CD4-positive, CD25-positive, alpha-beta regulatory T cell (primary cell): Measurements from ENCODE around the gene ZNF630. TPM values are rescaled to one million over a fixed set of nuclear protein-coding genes. Genes with fewer than 3 reads are reported as not detected.
"Not testable (repeated sequence)": the region's sequence is repeated elsewhere in the genome, so short reads cannot be mapped to it uniquely, and the experiment has no call there.

Experiments used
- ATAC-seq, 2 donors: fragments of 150-1000 bp; cut with Tn5 transposase; one replicate each; pipeline ENCODE4 v1.10.0; 2021; ENCODE audit warnings: low read depth in 2 of 2, moderate number of reproducible peaks in 2 of 2, moderate library complexity in 1 of 2
- DNase-seq, 3 donors: peaks; one replicate each; pipeline versions ENCODE4 v3.0.0 to v3.0.0-alpha.2; 2012 to 2022; ENCODE audit warnings: mixed read lengths in 1 of 3
- H3K27ac ChIP-seq: one replicate; pipeline ENCODE4 v1.7.0; 2013; ENCODE audit warnings: mild to moderate bottlenecking, low read length; ENCODE audit not compliant: insufficient read depth, poor library complexity, severe bottlenecking
- H3K27me3 ChIP-seq: one replicate; pipeline ENCODE4 v1.7.0; 2013; ENCODE audit warnings: low read length; ENCODE audit not compliant: control insufficient read depth, insufficient read depth
- H3K36me3 ChIP-seq: one replicate; pipeline ENCODE4 v1.7.0; 2013; ENCODE audit warnings: mild to moderate bottlenecking, low read length, moderate library complexity; ENCODE audit not compliant: control insufficient read depth, insufficient read depth
- H3K4me1 ChIP-seq: 2 replicates; pipeline ENCODE4 v1.7.0; 2013; ENCODE audit warnings: mild to moderate bottlenecking, low read length; ENCODE audit not compliant: insufficient read depth, control insufficient read depth, poor library complexity, severe bottlenecking
- H3K4me3 ChIP-seq: one replicate; pipeline ENCODE4 v1.7.0; 2013; ENCODE audit warnings: low read depth, mild to moderate bottlenecking, low read length, moderate library complexity
- H3K9me3 ChIP-seq, 2 experiments: 1 replicate in 1 of 2; 2 replicates in 1 of 2; pipeline ENCODE4 v1.7.0; 2013; ENCODE audit warnings: low read length in 2 of 2, mild to moderate bottlenecking in 1 of 2, moderate library complexity in 1 of 2; ENCODE audit not compliant: control insufficient read depth in 2 of 2
- H3K27ac Mint-ChIP-seq, 3 donors: one replicate each; pipeline ENCODE4 v1.8.0; 2020 to 2022; ENCODE audit warnings: mild to moderate bottlenecking in 3 of 3, mixed read lengths in 3 of 3, moderate library complexity in 2 of 3
- H3K27me3 Mint-ChIP-seq: one replicate; pipeline ENCODE4 v1.8.0; 2022; ENCODE audit warnings: mild to moderate bottlenecking, mixed read lengths
- H3K36me3 Mint-ChIP-seq: one replicate; pipeline ENCODE4 v1.8.0; 2020; ENCODE audit warnings: mixed read lengths
- H3K4me1 Mint-ChIP-seq, 4 donors: one replicate each; pipeline ENCODE4 v1.8.0; 2020 to 2022; ENCODE audit warnings: mixed read lengths in 4 of 4, mild to moderate bottlenecking in 1 of 4
- H3K4me3 Mint-ChIP-seq, 4 donors: one replicate each; pipeline ENCODE4 v1.8.0; 2020 to 2022; ENCODE audit warnings: mild to moderate bottlenecking in 4 of 4, mixed read lengths in 4 of 4, moderate library complexity in 3 of 4
- H3K9me3 Mint-ChIP-seq, 7 donors: one replicate each; pipeline ENCODE4 v1.8.0; 2020 to 2022; ENCODE audit warnings: mixed read lengths in 7 of 7, mild to moderate bottlenecking in 3 of 7, moderate library complexity in 2 of 7
- polyA plus RNA-seq, 4 donors: library from polyadenylated mRNA; unstranded; fragments of 300-500 nt; fragmentation: Illumina TruSeq; gene quantifications; one replicate each; pipeline ENCODE4 v1.2.3, GENCODE V29; 2021
- total RNA-seq: library from RNA; stranded (reverse); gene quantifications from one replicate; pipeline ENCODE4 v1.2.3, GENCODE V29; 2022

ZNF630 gene
- total RNA-seq: 1.5 TPM
- polyA plus RNA-seq: 1 to 10 TPM; 1.2 to 2.7 (median 1.9) TPM

GRCh38 chrX:48071064-48071985 is at the start of gene ZNF630:
TSS of gene ZNF630 (minus strand) at chrX:48071640. CDS start at chrX:48066886, 4,754 bp downstream.
- Histone ChIP-seq H3K4me3 (peak within 1 kb of the TSS; percentile 69), H3K27ac (peak within 1 kb of the TSS; percentile 57), H3K27me3 (no peaks in the 10 kb centered on the region), H3K4me1 (no peaks in the 10 kb centered on the region), H3K9me3 (no peaks in the 10 kb centered on the region), H3K36me3 (no peaks in the 10 kb centered on the region)
- Mint-ChIP-seq H3K4me1 (peaks cover 0 to 15% (median 9%) of the 10 kb centered on the region in 4 donors), H3K36me3 (no peaks in the 10 kb centered on the region), H3K27me3 (no peaks in the 10 kb centered on the region), H3K27ac (peak within 1 kb of the TSS; percentile 92 to 97 (median 97)), H3K9me3 (peaks cover 0 to 2% (median 0%) of the 10 kb centered on the region in 7 donors), H3K4me3 (peak within 1 kb of the TSS; percentile 92 to 97 (median 93))
- DNase-seq: peak; percentile 17 to 80 (median 47)
- peak; percentile 89 to 91 for ATAC-seq

- no peak overlapping the region for H3K4me3 ChIP-seq
- no peaks in the 10 kb centered on the region for H3K27me3 ChIP-seq
- ATAC-seq (no peak), DNase-seq (no peak)
- no peaks in the 10 kb centered on the region for H3K9me3 ChIP-seq
- Mint-ChIP-seq H3K27ac (no peak overlapping the region), H3K9me3 (peaks cover 0 to 2% (median 0%) of the 10 kb centered on the region in 7 donors), H3K27me3 (no peaks in the 10 kb centered on the region), H3K36me3 (no peaks in the 10 kb centered on the region), H3K4me3 (no peak overlapping the region), H3K4me1 (peaks cover 0 to 1% (median 0%) of the 10 kb centered on the region in 4 donors)
- H3K4me1 ChIP-seq: no peaks in the 10 kb centered on the region
- no peak overlapping the region for H3K27ac ChIP-seq
- no peaks in the 10 kb centered on the region for H3K36me3 ChIP-seq
Measured at GRCh38 chrX:48107717-48108116, 36.3 kb upstream of the ZNF630 start.

- H3K27ac ChIP-seq: no peak overlapping the region
- no peak overlapping the region for H3K4me3 ChIP-seq
- no peaks in the 10 kb centered on the region for H3K4me1 ChIP-seq
- H3K36me3 ChIP-seq: no peaks in the 10 kb centered on the region
- no peak overlapping the region for H3K27ac Mint-ChIP-seq
- H3K9me3 ChIP-seq: no peaks in the 10 kb centered on the region
- H3K27me3 ChIP-seq: no peaks in the 10 kb centered on the region
- DNase-seq (no peak), ATAC-seq (no peak)
- no peaks in the 10 kb centered on the region for H3K27me3 Mint-ChIP-seq
- peaks cover 0 to 2% (median 0%) of the 10 kb centered on the region in 7 donors for H3K9me3 Mint-ChIP-seq
- H3K4me3 Mint-ChIP-seq: no peak overlapping the region
- H3K36me3 Mint-ChIP-seq: no peaks in the 10 kb centered on the region
- no peaks in the 10 kb centered on the region for H3K4me1 Mint-ChIP-seq
Measured at GRCh38 chrX:48102874-48103374, 31.5 kb upstream of the ZNF630 start.

- Mint-ChIP-seq H3K4me3 (no peak overlapping the region), H3K27me3 (no peaks in the 10 kb centered on the region), H3K36me3 (no peaks in the 10 kb centered on the region), H3K27ac (no peak overlapping the region), H3K9me3 (peaks cover 0 to 2% (median 0%) of the 10 kb centered on the region in 7 donors), H3K4me1 (no peaks in the 10 kb centered on the region)
- no peak for DNase-seq
- Histone ChIP-seq H3K27ac (no peak overlapping the region), H3K36me3 (no peaks in the 10 kb centered on the region), H3K27me3 (no peaks in the 10 kb centered on the region), H3K4me1 (no peaks in the 10 kb centered on the region), H3K9me3 (no peaks in the 10 kb centered on the region), H3K4me3 (no peak overlapping the region)
- ATAC-seq: no peak
Measured at GRCh38 chrX:48101443-48101842, 30.0 kb upstream of the ZNF630 start.

- not testable (repeated sequence) for H3K27me3 ChIP-seq, ATAC-seq, H3K9me3 Mint-ChIP-seq, H3K36me3 Mint-ChIP-seq, H3K4me3 Mint-ChIP-seq, H3K4me3 ChIP-seq, H3K4me1 Mint-ChIP-seq, H3K36me3 ChIP-seq, H3K27ac ChIP-seq, DNase-seq, H3K4me1 ChIP-seq, H3K27me3 Mint-ChIP-seq, H3K9me3 ChIP-seq, H3K27ac Mint-ChIP-seq
Measured at GRCh38 chrX:48092558-48092957, 21.1 kb upstream of the ZNF630 start.

- H3K27me3 Mint-ChIP-seq: peaks cover 5% of the 10 kb centered on the region
- no peaks in the 10 kb centered on the region for H3K27me3 ChIP-seq
- H3K36me3 Mint-ChIP-seq: no peaks in the 10 kb centered on the region
- no peaks in the 10 kb centered on the region for H3K36me3 ChIP-seq
- H3K4me3 Mint-ChIP-seq: no peak overlapping the region
- no peaks in the 10 kb centered on the region for H3K4me1 ChIP-seq
- H3K9me3 Mint-ChIP-seq: no peaks in the 10 kb centered on the region
- H3K27ac ChIP-seq: no peak overlapping the region
- no peaks in the 10 kb centered on the region for H3K9me3 ChIP-seq
- no peak overlapping the region for H3K27ac Mint-ChIP-seq
- H3K4me3 ChIP-seq: no peak overlapping the region
- DNase-seq: no peak
- ATAC-seq: no peak
- H3K4me1 Mint-ChIP-seq: no peaks in the 10 kb centered on the region
Measured at GRCh38 chrX:48090123-48090522, 18.7 kb upstream of the ZNF630 start.

GRCh38 chrX:48086082-48086481 is 14.6 kb upstream of the ZNF630 start:
- no peaks in the 10 kb centered on the region for H3K36me3 ChIP-seq
- DNase-seq: no peak
- Mint-ChIP-seq H3K27me3 (peaks cover 8% of the 10 kb centered on the region), H3K36me3 (no peaks in the 10 kb centered on the region), H3K27ac (no peak overlapping the region), H3K9me3 (no peaks in the 10 kb centered on the region), H3K4me1 (no peaks in the 10 kb centered on the region), H3K4me3 (no peak overlapping the region)
- no peak for ATAC-seq
- H3K4me3 ChIP-seq: no peak overlapping the region
- H3K9me3 ChIP-seq: no peaks in the 10 kb centered on the region
- H3K27me3 ChIP-seq: no peaks in the 10 kb centered on the region
- no peak overlapping the region for H3K27ac ChIP-seq
- no peaks in the 10 kb centered on the region for H3K4me1 ChIP-seq
